ENCODE data around the gene ADGRG3. TPM values are rescaled to one million over a fixed set of nuclear protein-coding genes. Genes with fewer than 3 reads are reported as not detected.

ADGRG3 gene
- total and polyA plus RNA-seq, 9 of the 15 experiments (the other 6 are each of a cell fraction or from before 2014, with no cell fraction given), result 0.09 to 0.52 (median 0.14) TPM; not detected in 3

GRCh38 chr16:57651344-57652333 lies 16.5 kb upstream of the ADGRG3 start (continued):
- TF ChIP-seq, protein P1, sequence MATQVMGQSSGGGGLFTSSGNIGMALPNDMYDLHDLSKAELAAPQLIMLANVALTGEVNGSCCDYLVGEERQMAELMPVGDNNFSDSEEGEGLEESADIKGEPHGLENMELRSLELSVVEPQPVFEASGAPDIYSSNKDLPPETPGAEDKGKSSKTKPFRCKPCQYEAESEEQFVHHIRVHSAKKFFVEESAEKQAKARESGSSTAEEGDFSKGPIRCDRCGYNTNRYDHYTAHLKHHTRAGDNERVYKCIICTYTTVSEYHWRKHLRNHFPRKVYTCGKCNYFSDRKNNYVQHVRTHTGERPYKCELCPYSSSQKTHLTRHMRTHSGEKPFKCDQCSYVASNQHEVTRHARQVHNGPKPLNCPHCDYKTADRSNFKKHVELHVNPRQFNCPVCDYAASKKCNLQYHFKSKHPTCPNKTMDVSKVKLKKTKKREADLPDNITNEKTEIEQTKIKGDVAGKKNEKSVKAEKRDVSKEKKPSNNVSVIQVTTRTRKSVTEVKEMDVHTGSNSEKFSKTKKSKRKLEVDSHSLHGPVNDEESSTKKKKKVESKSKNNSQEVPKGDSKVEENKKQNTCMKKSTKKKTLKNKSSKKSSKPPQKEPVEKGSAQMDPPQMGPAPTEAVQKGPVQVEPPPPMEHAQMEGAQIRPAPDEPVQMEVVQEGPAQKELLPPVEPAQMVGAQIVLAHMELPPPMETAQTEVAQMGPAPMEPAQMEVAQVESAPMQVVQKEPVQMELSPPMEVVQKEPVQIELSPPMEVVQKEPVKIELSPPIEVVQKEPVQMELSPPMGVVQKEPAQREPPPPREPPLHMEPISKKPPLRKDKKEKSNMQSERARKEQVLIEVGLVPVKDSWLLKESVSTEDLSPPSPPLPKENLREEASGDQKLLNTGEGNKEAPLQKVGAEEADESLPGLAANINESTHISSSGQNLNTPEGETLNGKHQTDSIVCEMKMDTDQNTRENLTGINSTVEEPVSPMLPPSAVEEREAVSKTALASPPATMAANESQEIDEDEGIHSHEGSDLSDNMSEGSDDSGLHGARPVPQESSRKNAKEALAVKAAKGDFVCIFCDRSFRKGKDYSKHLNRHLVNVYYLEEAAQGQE (IDR thresholded peaks at IDR 0.05; ENCODE audit: borderline replicate concordance), result peak; percentile 73; the same call in 1 of the 2 replicates
- TF ChIP-seq, protein P1 (CRISPR knock-in tag; IDR thresholded peaks at IDR 0.05; ENCODE audit: low read depth), result no peak
- TF ChIP-seq ZBTB33 (CRISPR knock-in tag; IDR thresholded peaks at IDR 0.05) (peak; percentile 72), KDM5B (IDR thresholded peaks at IDR 0.05; ENCODE audit: insufficient replicate concordance, low read depth, low read length) (no peak), BCOR (IDR thresholded peaks at IDR 0.05) (peak; percentile 81; the same call in 1 of the 2 replicates)
- TF ChIP-seq, protein P2, sequence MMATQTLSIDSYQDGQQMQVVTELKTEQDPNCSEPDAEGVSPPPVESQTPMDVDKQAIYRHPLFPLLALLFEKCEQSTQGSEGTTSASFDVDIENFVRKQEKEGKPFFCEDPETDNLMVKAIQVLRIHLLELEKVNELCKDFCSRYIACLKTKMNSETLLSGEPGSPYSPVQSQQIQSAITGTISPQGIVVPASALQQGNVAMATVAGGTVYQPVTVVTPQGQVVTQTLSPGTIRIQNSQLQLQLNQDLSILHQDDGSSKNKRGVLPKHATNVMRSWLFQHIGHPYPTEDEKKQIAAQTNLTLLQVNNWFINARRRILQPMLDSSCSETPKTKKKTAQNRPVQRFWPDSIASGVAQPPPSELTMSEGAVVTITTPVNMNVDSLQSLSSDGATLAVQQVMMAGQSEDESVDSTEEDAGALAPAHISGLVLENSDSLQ (IDR thresholded peaks at IDR 0.05), result peak; percentile 28; the same call in 1 of the 2 replicates
